Peyer's patch (tissue), 4 donors: ENCODE results near the gene PLXNA2. TPM values are rescaled to one million over a fixed set of nuclear protein-coding genes. Genes with fewer than 3 reads are reported as not detected.

Experiments used
- DNase-seq, 3 donors: peaks; one replicate each; pipeline ENCODE4 v3.0.0-alpha.2; 2017 to 2019
- H3K27ac ChIP-seq, 4 donors: fragments of 200-600 bp; sonication (generic); one replicate each; pipeline ENCODE4 v1.5.1; 2016 to 2019
- H3K27me3 ChIP-seq, 2 donors: fragments of 200-600 bp; sonication (generic); one replicate each; pipeline ENCODE4 v1.5.1; 2019
- H3K36me3 ChIP-seq, 3 donors: fragments of 200-600 bp; sonication (generic); one replicate each; pipeline ENCODE4 v1.5.1; 2016 to 2019
- H3K4me1 ChIP-seq, 4 donors: fragments of 200-600 bp; sonication (generic); one replicate each; pipeline ENCODE4 v1.5.1; 2016 to 2019
- H3K4me3 ChIP-seq, 4 donors: fragments of 200-600 bp; sonication (generic); 1 replicate in 3 of 4; 2 replicates in 1 of 4; pipeline ENCODE4 v1.5.1; 2016 to 2019; ENCODE audit warnings: mild to moderate bottlenecking in 1 of 4
- H3K9me3 ChIP-seq, 4 donors: fragments of 200-600 bp; sonication (generic); one replicate each; pipeline ENCODE4 v1.5.1; 2016 to 2019; ENCODE audit warnings: mild to moderate bottlenecking in 1 of 4
- POLR2A ChIP-seq, 2 donors: fragments of 450-650 bp; IDR thresholded peaks; one replicate each; pipeline ENCODE4 v1.5.1; 2017; ENCODE audit warnings: antibody characterized with exemption in 2 of 2, mild to moderate bottlenecking in 2 of 2, moderate library complexity in 2 of 2
- total RNA-seq, 4 donors: library from RNA; depleted of rRNA; stranded (reverse); fragments of >200 nt; gene quantifications; one replicate each; pipeline ENCODE4 v1.1.0, GENCODE V29; 2016
- TF ChIP-seq, protein P1 (sequence below), 6 experiments: fragments of 450-650 bp in 4 of 6; fragments of 200-600 bp in 2 of 6; sonication (generic) in 1 of 6; IDR thresholded peaks; one replicate each; pipeline ENCODE4 v1.5.1; 2017 to 2019; ENCODE audit warnings: antibody characterized with exemption in 6 of 6, mild to moderate bottlenecking in 3 of 6, moderate library complexity in 1 of 6

PLXNA2 gene
- total RNA-seq, 4 donors from 2014 or later: 51.5 to 70.2 (median 62.5) TPM

DNA sequence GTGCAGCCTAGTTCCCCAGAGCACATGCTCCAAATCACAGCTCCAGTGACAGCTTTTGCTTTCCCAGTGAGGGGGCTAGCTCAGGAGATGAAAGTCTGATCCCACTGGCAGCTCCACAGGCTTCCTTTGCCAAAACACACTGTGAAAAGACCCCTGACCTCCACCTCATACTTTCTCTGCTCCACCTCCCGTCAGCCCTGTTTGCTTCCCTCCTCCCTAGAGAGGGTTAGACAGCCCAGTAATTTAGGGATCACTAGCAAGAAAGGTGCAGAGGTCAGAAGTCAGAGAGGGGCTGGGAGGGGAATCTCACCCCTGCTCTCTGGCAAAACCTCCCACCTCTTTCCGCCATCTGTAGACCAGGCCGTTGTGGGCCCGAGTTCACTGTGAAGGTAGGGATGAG is 62.8 kb downstream of the PLXNA2 start:
- Histone ChIP-seq H3K9me3 (no peaks in the 10 kb centered on the region), H3K4me3 (no peak overlapping the region), H3K36me3 (no peaks in the 10 kb centered on the region), H3K27ac (peak overlapping the region in 1 of 4 donors; percentile 30), H3K27me3 (no peaks in the 10 kb centered on the region), H3K4me1 (peaks cover 0 to 72% (median 17%) of the 10 kb centered on the region in 4 donors)
- no peak for TF ChIP-seq POLR2A (IDR thresholded peaks at IDR 0.05)
- TF ChIP-seq, protein P1, sequence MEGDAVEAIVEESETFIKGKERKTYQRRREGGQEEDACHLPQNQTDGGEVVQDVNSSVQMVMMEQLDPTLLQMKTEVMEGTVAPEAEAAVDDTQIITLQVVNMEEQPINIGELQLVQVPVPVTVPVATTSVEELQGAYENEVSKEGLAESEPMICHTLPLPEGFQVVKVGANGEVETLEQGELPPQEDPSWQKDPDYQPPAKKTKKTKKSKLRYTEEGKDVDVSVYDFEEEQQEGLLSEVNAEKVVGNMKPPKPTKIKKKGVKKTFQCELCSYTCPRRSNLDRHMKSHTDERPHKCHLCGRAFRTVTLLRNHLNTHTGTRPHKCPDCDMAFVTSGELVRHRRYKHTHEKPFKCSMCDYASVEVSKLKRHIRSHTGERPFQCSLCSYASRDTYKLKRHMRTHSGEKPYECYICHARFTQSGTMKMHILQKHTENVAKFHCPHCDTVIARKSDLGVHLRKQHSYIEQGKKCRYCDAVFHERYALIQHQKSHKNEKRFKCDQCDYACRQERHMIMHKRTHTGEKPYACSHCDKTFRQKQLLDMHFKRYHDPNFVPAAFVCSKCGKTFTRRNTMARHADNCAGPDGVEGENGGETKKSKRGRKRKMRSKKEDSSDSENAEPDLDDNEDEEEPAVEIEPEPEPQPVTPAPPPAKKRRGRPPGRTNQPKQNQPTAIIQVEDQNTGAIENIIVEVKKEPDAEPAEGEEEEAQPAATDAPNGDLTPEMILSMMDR (IDR thresholded peaks at IDR 0.05): no peak
- no peak for DNase-seq

DNA sequence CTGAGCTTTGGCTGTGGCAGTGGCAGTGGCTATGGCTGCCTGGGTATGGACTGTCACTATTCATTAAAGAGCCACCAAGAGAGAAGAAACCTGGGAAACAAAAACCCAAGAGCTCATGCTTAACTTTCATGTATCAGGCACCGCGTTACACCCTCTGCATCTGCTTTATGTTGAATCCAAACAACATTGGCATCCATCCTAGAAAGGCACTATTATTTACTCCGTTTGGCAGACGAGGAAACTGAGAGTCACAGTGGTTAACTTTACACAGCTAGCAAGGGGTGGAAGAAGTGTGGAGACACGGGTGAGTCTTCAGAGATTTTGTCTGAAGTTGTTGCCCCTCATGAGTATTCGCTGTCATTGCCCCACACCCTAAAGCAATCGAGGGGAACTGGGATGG is 63.8 kb downstream of the PLXNA2 start:
- Histone ChIP-seq H3K4me3 (no peak overlapping the region), H3K9me3 (no peaks in the 10 kb centered on the region), H3K27me3 (no peaks in the 10 kb centered on the region), H3K36me3 (no peaks in the 10 kb centered on the region), H3K4me1 (peaks cover 0 to 72% (median 17%) of the 10 kb centered on the region in 4 donors), H3K27ac (peak overlapping the region in 3 of 4 donors; percentile 40 to 89 (median 67))
- TF ChIP-seq, protein P1 (IDR thresholded peaks at IDR 0.05): no peak
- no peak for TF ChIP-seq POLR2A (IDR thresholded peaks at IDR 0.05)
- DNase-seq: no peak

DNA sequence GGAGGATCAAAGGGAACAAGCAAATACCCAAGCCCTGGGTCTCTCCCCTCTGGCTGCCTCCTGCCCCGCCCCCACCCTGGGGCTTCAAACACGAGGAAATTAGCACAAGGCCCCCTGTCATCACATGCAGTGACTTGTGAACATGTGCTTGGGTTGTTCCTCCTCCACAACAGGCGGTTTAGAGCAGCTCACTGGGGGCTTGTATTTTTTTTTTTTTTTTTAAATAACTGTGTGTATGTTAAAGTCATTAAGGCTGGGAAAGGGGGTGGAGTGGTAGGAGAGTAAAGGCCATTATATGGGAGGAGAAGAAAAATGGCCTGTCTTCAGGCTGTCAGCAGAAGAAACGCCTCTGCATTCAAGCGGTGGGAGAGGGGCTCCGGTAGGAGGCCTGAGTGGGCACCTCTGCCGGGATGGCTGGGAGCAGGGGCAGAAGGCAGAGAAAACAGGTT is 64.2 kb downstream of the PLXNA2 start:
- Histone ChIP-seq H3K4me1 (peaks cover 0 to 68% (median 17%) of the 10 kb centered on the region in 4 donors), H3K27me3 (no peaks in the 10 kb centered on the region), H3K9me3 (no peaks in the 10 kb centered on the region), H3K4me3 (no peak overlapping the region), H3K36me3 (no peaks in the 10 kb centered on the region), H3K27ac (peak overlapping the region in 3 of 4 donors; percentile 40 to 89 (median 67))
- TF ChIP-seq, protein P1 (IDR thresholded peaks at IDR 0.05): no peak
- no peak for TF ChIP-seq POLR2A (IDR thresholded peaks at IDR 0.05)
- DNase-seq: no peak

DNA sequence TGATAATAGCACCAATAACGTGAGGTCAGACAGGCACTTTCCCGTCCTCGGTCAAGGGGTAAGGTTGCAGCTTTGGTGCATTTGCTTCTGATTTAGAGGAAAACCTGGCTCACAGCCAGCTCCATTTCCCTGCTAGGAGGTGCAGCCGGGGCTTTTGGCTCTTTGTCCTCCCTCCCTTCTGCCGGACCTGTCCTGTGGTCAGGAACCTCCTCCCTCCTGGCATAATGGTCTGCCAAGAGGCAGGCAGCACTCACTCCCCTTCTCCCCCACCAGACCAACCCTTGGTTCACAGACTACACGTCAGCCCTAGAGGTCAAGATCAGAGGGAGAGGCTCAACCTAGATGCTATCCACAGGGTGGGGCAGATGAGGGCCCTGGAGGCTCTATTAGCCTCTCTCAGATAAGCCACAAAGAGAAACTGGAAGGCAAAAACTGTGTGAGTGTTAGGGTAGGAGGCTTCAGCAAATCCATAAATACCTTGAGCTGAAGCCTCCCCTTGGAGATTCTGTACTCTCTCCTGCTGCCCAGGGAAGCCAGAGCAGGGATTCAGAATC is 64.8 kb downstream of the PLXNA2 start:
- peak overlapping the region in 3 of 4 donors; percentile 40 to 89 (median 67) for H3K27ac ChIP-seq
- no peaks in the 10 kb centered on the region for H3K9me3 ChIP-seq
- peak in 2 of 3 donors; percentile 60 to 70 for DNase-seq
- TF ChIP-seq, protein P1 (IDR thresholded peaks at IDR 0.05): no peak
- no peak for TF ChIP-seq POLR2A (IDR thresholded peaks at IDR 0.05)
- no peaks in the 10 kb centered on the region for H3K36me3 ChIP-seq
- H3K4me3 ChIP-seq: no peak overlapping the region
- no peaks in the 10 kb centered on the region for H3K27me3 ChIP-seq
- H3K4me1 ChIP-seq: peaks cover 0 to 69% (median 15%) of the 10 kb centered on the region in 4 donors

DNA sequence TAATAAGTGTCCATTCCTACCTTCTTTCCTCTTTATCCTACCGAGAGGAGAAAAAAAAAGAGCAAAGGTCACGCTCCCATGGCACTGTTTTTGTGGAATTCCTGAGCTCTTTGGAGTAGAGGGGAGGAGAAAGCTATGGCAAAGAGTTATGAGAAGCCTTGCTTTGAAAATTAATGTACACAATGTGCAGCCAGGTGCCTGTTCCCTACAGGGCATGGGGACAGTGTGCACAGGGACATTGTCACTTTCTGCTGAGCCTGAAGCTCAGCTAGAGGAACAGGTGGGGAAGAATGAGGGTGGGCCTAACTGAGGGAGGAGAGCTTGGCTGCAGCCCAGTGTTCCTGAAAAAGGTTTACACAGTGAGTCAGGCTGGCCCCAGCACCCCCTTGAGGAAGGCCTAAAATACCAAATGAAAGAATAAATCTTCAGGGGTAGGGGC is 66.1 kb downstream of the PLXNA2 start:
- TF ChIP-seq POLR2A (IDR thresholded peaks at IDR 0.05): no peak
- TF ChIP-seq, protein P1 (IDR thresholded peaks at IDR 0.05): no peak
- Histone ChIP-seq H3K36me3 (no peaks in the 10 kb centered on the region), H3K4me3 (no peak overlapping the region), H3K9me3 (no peaks in the 10 kb centered on the region), H3K4me1 (peaks cover 0 to 58% (median 8%) of the 10 kb centered on the region in 4 donors), H3K27ac (peak overlapping the region in 3 of 4 donors; percentile 6 to 89 (median 67)), H3K27me3 (no peaks in the 10 kb centered on the region)
- no peak for DNase-seq
